ENCODE data around the gene NCOA4. TPM values are rescaled to one million over a fixed set of nuclear protein-coding genes. Genes with fewer than 3 reads are reported as not detected.

The NCOA4 gene
- polyA plus RNA-seq, 1 experiment: 108 TPM

DNA sequence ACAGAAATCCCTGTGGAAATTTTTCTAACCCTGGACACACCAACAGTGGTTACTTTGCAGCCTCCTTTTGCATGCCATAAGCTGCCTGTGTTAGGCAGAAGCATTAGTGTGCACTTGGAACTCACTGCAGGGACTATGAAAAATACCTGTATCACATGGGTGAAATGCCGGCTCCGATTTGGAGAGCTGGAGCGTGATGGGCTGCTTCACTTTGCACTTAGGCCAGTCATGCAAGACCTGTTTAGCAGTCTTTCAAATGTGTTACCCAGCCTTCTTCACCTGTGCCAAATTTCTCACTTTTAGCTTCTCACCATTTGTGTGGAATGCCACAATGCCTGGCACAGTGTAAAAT, 11.3 kb downstream of the NCOA4 start:
- Histone ChIP-seq H3K36me3 (ENCODE audit: control insufficient read depth, insufficient read depth, low read length) (peaks cover 2% of the 10 kb centered on the region), H3K27me3 (ENCODE audit: control insufficient read depth, insufficient read depth, low read length) (no peaks in the 10 kb centered on the region), H3K4me3 (ENCODE audit: low read depth, low read length) (no peak overlapping the region)
- TF ChIP-seq, protein P1, sequence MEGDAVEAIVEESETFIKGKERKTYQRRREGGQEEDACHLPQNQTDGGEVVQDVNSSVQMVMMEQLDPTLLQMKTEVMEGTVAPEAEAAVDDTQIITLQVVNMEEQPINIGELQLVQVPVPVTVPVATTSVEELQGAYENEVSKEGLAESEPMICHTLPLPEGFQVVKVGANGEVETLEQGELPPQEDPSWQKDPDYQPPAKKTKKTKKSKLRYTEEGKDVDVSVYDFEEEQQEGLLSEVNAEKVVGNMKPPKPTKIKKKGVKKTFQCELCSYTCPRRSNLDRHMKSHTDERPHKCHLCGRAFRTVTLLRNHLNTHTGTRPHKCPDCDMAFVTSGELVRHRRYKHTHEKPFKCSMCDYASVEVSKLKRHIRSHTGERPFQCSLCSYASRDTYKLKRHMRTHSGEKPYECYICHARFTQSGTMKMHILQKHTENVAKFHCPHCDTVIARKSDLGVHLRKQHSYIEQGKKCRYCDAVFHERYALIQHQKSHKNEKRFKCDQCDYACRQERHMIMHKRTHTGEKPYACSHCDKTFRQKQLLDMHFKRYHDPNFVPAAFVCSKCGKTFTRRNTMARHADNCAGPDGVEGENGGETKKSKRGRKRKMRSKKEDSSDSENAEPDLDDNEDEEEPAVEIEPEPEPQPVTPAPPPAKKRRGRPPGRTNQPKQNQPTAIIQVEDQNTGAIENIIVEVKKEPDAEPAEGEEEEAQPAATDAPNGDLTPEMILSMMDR (IDR thresholded peaks at IDR 0.05; ENCODE audit: insufficient read depth, low read depth, low read length): no peak
- ChIA-PET CTCF (interaction anchor here (1.3 to 3.4 kb wide), 2 partner anchors 10 to 13 kb away, joined by 3 to 18 read pairs; no protein-coding TSS in a partner anchor), POLR2A (no interaction called here)
- DNase-seq (ENCODE audit: low read depth): no peak

DNA sequence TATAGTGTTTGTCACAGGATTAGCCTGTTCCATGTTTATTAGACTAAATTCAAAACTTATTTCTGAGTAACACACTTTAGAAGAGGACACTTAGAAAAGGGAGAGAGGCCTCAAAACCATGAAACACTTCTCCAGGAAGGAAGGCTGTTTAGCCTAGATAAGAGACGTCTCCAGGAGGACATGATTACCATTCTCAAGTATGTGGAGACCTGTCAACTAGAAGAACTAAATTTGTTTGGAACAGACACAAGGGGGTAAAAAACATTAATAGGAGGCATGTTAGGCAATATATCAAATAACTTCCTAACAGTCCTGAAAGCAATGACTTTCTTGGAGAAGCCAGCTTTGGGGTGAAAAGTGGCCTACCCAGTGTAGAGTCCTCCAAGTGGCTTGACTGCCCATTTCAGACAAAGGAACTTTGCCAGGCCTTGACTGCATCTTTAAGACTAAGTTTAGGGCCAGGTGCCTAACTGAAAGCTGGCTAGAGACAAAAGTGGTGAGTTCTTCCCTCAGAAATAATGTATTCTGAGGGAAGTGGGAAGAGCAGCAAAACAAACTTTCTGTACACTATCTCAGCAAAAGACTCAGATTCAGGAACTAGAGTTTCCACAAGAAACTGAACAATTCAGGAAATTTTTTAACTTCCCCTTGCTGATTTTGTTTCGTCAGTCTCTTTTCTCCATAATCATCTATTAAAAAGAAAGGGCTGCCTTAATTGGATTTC, 11.8 kb downstream of the NCOA4 start:
- DNase-seq (ENCODE audit: low read depth): no peak
- ChIA-PET CTCF (interaction anchor here (3.4 kb wide), 1 partner anchor 10 kb away, joined by 18 read pairs; no protein-coding TSS in a partner anchor), POLR2A (no interaction called here)
- TF ChIP-seq, protein P1 (IDR thresholded peaks at IDR 0.05; ENCODE audit: insufficient read depth, low read depth, low read length): no peak
- Histone ChIP-seq H3K36me3 (ENCODE audit: control insufficient read depth, insufficient read depth, low read length) (peaks cover 2% of the 10 kb centered on the region), H3K27me3 (ENCODE audit: control insufficient read depth, insufficient read depth, low read length) (no peaks in the 10 kb centered on the region), H3K4me3 (ENCODE audit: low read depth, low read length) (no peak overlapping the region)

DNA sequence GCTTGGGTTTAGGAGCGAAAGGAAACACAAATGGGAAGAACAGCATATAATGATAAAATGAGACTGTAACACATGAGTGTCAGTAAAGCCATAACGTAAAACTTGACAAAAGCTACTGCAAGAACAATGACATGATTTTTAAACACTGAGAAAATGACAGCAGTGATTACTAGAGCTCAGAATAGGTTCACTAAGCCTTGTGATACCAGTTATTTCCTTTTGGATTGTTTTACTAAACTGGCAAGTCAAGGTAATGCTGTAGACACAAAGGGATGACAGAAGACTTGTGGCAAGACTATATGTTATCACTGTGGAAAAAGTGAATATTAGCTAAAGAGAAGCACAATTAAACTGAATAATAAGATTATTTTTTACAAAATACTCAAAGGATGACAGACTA, 12.7 kb downstream of the NCOA4 start:
- POLR2A ChIA-PET: no interaction called here
- H3K36me3 ChIP-seq (ENCODE audit: control insufficient read depth, insufficient read depth, low read length): peaks cover 4% of the 10 kb centered on the region
- CTCF ChIA-PET: interaction anchor here (3.4 kb wide), 1 partner anchor 11 kb away, joined by 18 read pairs; no protein-coding TSS in a partner anchor
- DNase-seq (ENCODE audit: low read depth): no peak
- H3K27me3 ChIP-seq (ENCODE audit: control insufficient read depth, insufficient read depth, low read length): no peaks in the 10 kb centered on the region
- H3K4me3 ChIP-seq (ENCODE audit: low read depth, low read length): no peak overlapping the region
- TF ChIP-seq, protein P1 (IDR thresholded peaks at IDR 0.05; ENCODE audit: insufficient read depth, low read depth, low read length): no peak

DNA sequence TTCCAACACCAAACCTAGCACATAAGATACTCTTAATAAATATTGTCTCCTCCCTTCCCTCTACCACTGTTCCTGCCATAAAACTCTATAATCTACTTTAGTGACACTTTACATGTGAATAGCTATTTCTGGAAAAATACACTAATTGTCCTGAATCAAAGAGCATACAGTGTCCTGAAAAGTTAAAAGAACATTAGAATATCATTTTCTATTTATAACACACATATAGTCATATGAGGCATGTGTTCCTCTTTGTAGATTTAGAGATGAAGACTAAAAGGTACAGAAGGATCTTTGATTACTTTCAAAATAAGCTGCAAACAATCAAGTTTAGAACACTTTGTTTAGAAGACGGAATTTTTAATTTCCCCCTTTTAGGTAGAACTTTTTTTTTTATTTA, 13.6 kb downstream of the NCOA4 start:
- POLR2A ChIA-PET: no interaction called here
- no peak for DNase-seq (ENCODE audit: low read depth)
- CTCF ChIA-PET: interaction anchor here (0.6 to 3.4 kb wide), 3 partner anchors 9 to 536 kb away, joined by 4 to 18 read pairs (median 6); no protein-coding TSS in a partner anchor
- H3K4me3 ChIP-seq (ENCODE audit: low read depth, low read length): no peak overlapping the region
- TF ChIP-seq, protein P1 (IDR thresholded peaks at IDR 0.05; ENCODE audit: insufficient read depth, low read depth, low read length): no peak
- peaks cover 4% of the 10 kb centered on the region for H3K36me3 ChIP-seq (ENCODE audit: control insufficient read depth, insufficient read depth, low read length)
- H3K27me3 ChIP-seq (ENCODE audit: control insufficient read depth, insufficient read depth, low read length): no peaks in the 10 kb centered on the region

DNA sequence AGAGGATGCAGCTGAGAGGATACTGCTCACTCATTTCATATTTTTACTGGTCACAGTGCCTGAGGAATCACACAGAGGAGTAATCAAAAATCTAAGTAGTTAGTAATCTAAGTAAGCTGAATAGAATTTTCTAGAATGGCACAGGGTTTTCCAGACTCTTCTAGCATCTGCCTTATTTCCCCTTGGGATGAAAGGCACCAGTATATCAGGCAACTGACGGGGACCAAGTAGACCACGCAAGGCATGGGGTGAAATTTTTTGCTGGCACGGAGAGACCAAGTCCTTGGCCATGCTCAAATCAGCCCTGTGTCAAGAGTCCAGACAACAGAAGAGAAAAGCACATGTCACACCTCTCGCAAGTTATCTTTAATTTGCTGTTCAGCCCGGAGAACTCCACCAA, 14.2 kb downstream of the NCOA4 start:
- ChIA-PET CTCF (interaction anchor here (0.7 kb wide), 1 partner anchor 7 kb away, joined by 3 read pairs; no protein-coding TSS in a partner anchor), POLR2A (no interaction called here)
- no peak for DNase-seq (ENCODE audit: low read depth)

More for the DNA sequence above, 14.2 kb downstream of the NCOA4 start:
- TF ChIP-seq, protein P1 (IDR thresholded peaks at IDR 0.05; ENCODE audit: insufficient read depth, low read depth, low read length): no peak
- peaks cover 4% of the 10 kb centered on the region for H3K36me3 ChIP-seq (ENCODE audit: control insufficient read depth, insufficient read depth, low read length)
- no peaks in the 10 kb centered on the region for H3K27me3 ChIP-seq (ENCODE audit: control insufficient read depth, insufficient read depth, low read length)
- H3K4me3 ChIP-seq (ENCODE audit: low read depth, low read length): no peak overlapping the region

All from BJ (cell line).